ENCODE results near the gene PAX8.
"Not testable (repeated sequence)": the region's sequence is repeated elsewhere in the genome, so short reads cannot be mapped to it uniquely, and the experiment has no call there.

Gene PAX8

DNA sequence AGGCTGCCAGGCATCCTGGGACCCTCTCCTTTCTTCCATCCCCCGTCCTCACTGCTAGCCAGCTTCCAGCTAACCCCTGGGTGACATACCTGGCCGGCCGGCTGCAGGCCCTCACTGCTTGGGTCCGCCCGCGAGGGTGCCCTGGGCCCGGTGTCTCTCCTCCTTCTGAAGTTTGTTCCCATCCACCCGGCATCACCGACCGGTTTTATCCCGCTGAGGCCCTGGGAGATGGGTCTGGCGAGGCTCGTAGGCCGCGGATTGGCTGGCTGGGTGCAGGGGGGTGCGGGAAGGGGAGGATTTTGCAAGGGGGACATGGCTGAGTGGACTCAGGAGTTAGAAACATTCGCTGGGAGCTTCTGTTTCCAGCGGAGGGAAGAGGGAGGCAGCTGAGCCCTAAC is at the start of gene PAX8:
PAX8 (minus strand) TSS at position 180 of the 398 bp plus-strand sequence. CDS start 527 bp downstream, outside the sequence.
- no peak for TF ChIP-seq ZFX (IDR thresholded peaks at IDR 0.05)
- no peak within 1 kb of the TSS for H3K27ac ChIP-seq

DNA sequence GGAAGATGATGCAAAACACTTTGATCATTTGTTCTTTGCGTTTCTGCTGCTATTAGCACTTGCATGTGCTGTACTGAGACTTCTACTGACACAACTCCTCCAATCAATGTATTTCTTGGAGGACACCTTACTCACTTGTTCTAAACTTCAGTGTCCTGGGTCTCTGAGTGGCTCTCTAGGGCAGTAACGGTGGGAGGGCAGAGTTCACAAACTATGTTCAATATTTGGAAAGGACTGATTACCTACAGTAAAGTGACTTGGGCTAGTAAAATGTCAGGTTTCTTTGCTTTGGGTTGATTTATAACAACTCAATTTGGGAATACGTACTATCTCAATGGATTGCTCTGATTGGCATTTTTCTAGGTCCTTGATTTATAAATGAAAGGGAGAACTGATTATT is 49.3 kb upstream of the PAX8 start:
- TF ChIP-seq ZFX (IDR thresholded peaks at IDR 0.05) = no peak
- TF ChIP-seq, protein P1, sequence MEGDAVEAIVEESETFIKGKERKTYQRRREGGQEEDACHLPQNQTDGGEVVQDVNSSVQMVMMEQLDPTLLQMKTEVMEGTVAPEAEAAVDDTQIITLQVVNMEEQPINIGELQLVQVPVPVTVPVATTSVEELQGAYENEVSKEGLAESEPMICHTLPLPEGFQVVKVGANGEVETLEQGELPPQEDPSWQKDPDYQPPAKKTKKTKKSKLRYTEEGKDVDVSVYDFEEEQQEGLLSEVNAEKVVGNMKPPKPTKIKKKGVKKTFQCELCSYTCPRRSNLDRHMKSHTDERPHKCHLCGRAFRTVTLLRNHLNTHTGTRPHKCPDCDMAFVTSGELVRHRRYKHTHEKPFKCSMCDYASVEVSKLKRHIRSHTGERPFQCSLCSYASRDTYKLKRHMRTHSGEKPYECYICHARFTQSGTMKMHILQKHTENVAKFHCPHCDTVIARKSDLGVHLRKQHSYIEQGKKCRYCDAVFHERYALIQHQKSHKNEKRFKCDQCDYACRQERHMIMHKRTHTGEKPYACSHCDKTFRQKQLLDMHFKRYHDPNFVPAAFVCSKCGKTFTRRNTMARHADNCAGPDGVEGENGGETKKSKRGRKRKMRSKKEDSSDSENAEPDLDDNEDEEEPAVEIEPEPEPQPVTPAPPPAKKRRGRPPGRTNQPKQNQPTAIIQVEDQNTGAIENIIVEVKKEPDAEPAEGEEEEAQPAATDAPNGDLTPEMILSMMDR (conservative IDR thresholded peaks at IDR 0.05) = no peak
- no peak overlapping the region for H3K27ac ChIP-seq

DNA sequence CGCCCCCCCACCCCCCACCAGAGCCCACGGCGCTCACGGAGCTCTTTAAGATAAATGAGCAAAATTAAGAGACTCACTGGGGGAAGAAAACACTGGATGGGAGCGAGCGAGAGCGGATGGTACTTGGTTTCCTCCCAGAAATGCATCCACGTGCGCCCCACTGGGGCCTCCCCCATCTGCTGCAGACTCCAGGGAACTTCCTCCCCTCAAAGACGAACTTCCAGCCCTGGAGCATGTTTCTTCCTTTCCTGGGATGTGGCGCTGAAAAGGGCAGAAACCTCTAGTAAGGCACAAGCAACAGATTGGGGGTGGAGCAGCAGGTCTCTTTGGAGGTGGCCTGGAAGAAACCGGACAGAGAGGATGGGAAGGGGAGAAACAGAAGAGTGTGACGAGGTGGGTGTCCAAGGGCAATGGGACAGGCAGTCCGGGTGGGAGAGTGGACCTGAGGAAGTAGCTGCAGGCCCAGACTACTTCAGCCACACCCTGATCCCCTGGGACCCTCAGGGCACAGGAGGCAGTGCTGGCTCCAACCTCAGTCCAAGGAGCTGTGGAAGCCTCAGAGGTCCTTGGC is 46.5 kb upstream of the PAX8 start:
- not testable (repeated sequence) for H3K27ac ChIP-seq

DNA sequence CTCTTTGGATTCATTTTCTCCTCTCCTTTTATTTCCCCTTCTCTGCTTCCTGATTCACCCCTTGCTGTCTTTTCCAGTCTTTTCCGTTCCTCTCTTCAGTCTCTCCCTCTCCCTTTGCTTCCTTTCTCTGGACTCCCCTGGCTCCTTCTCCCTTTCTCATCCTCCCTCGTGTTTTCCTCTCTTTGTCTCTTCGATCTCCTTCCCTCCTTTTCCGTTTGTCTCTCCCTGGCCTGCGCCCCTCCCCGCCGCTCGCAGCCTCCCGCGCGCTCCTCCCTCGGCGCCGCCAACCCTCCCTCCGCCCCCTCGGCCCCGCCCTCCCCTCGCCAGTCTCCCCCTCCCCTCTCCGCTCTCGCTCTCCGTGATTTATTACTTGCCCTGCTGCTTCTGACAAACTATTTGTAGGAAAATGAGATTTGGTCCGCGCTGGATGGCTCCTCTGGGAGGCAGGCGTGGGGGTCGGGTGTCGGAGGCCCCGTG is 46.0 kb upstream of the PAX8 start:
- TF ChIP-seq, protein P1 (conservative IDR thresholded peaks at IDR 0.05) = no peak
- TF ChIP-seq ZFX (IDR thresholded peaks at IDR 0.05) = no peak
- no peak overlapping the region for H3K27ac ChIP-seq

DNA sequence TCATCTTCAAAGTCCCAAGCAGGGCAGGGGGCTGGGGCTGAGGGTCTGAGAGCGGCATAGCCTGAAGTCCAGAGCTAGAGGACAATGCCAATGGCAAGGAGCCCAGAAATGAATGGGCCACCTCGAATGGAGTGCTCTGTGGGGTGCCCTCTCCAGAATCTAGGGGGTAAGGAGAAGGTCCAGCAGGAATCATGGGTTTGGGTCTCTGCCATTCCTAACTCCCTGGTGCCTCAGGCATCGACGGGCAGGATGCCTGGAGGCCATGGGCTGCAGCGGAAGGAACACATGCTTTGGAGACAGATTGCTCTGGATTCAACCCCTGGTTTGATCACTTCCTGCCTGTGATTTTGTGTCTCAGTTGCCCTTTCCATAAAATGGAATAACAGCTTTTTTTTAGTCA is 44.4 kb upstream of the PAX8 start:
- not testable (repeated sequence) for H3K27ac ChIP-seq

DNA sequence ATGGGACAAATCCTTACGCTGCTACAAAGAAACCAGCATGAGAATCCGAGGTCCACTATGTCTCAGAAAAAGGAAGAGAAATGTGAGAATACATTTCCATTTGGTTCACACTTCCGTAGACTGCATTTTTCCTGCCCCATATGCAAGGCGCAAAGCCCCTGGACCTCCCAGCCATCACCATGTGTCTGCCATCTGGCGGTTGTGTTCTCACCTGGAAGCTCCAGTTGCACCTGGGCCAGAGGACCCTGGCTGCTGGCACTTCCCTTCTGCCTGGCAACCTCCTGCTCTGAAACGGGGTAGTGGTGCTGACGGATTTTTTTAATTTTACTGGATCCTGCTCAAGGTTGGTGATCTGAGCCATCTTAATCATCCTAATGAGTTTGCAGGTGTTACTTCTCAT is 41.4 kb upstream of the PAX8 start:
- not testable (repeated sequence) for H3K27ac ChIP-seq

DNA sequence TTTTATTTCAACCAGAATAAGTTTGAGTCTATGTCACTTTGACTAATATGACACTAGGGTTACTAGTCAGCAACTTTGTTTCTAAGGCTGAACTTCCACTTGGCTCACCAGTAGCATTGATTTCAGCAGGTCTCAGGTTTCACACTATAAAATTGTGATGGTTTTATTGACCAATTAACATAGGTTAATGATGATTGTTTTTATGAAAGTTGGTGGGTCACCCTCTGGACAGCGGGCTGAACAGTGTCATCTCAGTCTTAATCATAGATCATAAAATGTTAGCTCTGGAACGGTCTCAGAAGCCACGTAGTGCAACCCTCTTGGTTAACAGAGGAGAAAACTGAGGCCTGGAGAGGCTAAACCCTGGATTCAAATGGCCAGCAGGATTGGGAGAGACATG is 40.2 kb upstream of the PAX8 start:
- not testable (repeated sequence) for H3K27ac ChIP-seq

DNA sequence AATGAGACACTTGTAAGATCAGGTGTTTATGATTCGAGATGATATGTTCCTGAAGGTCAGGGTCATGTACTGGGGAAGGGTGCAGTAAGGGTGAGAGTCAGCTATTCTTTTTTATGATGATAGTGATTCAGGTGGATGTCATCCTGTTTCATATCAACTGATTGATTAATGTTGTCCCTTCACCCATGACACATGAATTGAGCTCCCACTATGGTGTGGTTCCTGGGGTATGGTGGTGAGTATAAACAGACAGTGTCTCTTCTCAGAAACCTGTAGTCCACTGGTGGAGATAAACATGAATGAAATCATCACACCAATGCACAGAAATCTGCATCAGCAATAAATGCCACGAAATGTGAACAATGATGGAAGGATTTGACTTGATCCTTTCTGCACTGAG is 37.4 kb upstream of the PAX8 start:
- no peak overlapping the region for H3K27ac ChIP-seq
- TF ChIP-seq ZFX (IDR thresholded peaks at IDR 0.05) = no peak
- TF ChIP-seq, protein P1 (conservative IDR thresholded peaks at IDR 0.05) = no peak

DNA sequence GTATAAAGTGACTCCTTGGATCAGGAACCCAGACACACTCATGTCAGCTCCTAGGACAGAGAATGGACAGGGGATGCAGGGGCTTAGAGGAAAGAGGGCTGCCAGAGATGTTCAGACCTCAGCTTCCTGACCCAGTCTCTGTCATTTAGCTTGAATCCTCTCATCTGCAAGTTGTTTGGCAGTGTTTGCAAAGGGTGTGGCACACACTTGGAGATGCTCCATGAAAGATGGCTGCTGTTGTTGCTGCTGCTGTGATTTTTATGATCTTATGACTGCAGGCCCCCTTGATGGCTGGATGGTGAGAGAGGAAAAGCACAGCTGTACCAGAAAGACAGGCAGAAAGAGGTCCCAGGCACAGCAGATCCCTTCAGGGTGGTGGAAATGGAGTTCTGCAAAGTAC is 35.9 kb upstream of the PAX8 start:
- H3K27ac ChIP-seq = not testable (repeated sequence)

DNA sequence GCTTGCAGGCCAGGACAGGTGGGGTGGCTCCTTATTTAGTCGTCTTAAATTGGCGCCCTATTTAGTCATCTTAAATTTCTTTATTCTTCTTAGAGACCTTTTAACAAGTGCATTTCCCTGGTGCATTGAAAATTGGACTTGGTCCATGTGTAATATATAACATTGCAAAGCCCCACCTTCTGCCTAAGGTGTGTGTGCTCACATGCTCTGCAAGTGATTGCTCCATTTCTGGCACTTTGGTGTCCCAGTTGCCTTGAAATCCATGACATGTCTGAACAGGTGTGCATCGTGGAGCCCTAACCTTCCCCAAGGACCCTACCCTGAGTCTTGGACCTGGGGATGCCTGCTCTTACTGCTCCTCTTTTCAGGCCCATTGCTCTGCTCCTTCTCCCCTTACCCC is 35.5 kb upstream of the PAX8 start:
- H3K27ac ChIP-seq = not testable (repeated sequence)

DNA sequence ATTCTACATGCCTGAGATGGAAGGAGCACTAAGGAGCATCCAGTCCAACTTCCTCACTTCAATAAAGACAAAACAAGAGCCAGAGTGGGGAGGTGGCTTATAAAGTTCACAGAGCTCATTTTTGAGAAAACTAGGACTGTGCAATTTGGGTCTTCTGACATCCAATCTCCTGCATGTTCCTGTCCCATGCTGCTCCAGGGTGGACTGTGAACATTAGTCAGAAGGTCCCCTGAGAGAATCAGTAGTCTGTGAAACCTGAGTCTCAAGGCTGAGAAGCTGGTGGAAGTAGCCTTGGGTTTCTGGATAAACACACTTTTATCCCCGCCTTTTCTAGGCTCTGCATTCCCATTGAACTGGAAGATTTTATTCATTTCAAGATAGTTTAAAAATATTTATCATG is 33.1 kb upstream of the PAX8 start:
- H3K27ac ChIP-seq = not testable (repeated sequence)

DNA sequence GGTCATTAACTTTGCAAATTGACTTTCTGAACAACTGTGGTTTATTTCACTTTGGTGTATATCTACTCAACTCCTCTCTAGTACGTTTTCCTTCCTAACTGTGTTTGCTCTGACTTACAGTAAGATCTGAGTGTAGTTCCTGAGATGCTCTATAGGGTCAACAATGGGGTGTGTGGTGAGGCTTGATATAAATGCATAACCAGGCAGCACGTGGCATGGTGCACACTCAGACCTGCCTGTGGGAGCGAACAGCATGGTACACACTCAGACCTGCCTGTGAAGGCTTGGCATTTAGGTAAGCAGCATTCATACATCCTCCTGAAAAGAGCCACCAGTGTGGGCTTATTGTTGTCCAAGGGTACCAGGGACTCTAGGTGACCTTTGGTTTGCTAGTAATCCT is 32.5 kb upstream of the PAX8 start:
- not testable (repeated sequence) for H3K27ac ChIP-seq

DNA sequence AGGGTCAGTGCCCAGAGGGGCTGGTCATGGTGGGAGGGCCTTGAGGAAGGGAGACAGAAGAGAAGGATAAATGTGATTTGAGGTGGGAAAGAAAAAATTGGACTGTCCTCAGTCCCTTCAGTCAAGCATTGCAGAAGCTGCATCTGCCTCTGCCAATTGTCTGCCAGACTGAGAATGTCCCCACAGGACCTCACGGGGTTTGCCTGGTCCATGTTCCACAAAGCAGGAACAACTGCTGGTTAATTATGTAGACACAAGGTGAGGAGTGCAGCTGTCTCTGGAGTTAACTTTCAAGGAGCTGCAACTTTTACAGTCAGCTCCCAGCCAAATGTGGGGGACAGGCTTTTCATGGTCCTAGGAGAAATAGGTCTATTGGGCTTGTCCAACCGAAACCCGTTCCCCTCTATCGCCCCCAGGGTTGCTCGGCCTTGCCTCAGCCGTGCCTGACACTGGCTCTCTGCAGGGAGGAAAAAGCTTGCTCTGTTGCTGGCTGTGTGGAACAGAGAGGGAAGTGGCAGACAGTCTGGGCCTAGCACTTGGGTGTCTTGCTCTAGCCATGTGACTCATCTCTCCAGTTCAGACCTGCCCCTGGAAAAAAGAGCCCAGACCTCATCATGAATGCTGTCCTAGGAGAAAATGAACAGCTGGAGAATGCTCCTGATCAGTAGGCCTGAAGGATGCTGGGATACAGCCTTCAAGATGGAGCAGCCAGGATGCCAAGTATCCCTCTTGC is 31.1 kb upstream of the PAX8 start:
- TF ChIP-seq ZFX (IDR thresholded peaks at IDR 0.05) = no peak
- TF ChIP-seq, protein P1 (conservative IDR thresholded peaks at IDR 0.05) = no peak
- H3K27ac ChIP-seq = no peak overlapping the region
